SU-DHL-6 (cell line): ENCODE results near the gene ARHGAP22.

Experiments used
- H2AFZ ChIP-seq: fragments of 200-600 bp; sonication (generic); 2 replicates; pipeline ENCODE4 v1.6.1; 2014; ENCODE audit warnings: low read depth, mild to moderate bottlenecking, moderate library complexity, mixed read lengths, antibody characterized with exemption, low read length; ENCODE audit not compliant: severe bottlenecking
- H3F3A ChIP-seq: fragments of 200-600 bp; shearing (Covaris generic); 2 replicates; pipeline ENCODE4 v1.6.0; 2016; ENCODE audit warnings: antibody characterized with exemption, mild to moderate bottlenecking; ENCODE audit not compliant: insufficient read depth
- H3K27ac ChIP-seq: fragments of 200-600 bp; sonication (generic); 2 replicates; pipeline ENCODE4 v1.5.1; 2016; ENCODE audit warnings: low read depth, mild to moderate bottlenecking, low read length, moderate library complexity, mixed read lengths
- H3K27me3 ChIP-seq: fragments of 200-600 bp; sonication (generic), shearing (Covaris generic); 2 replicates; pipeline ENCODE4 v1.6.0; 2014; ENCODE audit warnings: mild to moderate bottlenecking, low read length
- H3K36me3 ChIP-seq: fragments of 200-600 bp; sonication (generic); 2 replicates; pipeline ENCODE4 v1.6.1; 2014; ENCODE audit warnings: mild to moderate bottlenecking, low read length, mixed read lengths
- H3K4me2 ChIP-seq: fragments of 300-600, 200-600 bp; shearing (Covaris generic), sonication (generic); 2 replicates; pipeline ENCODE4 v1.6.0; 2014; ENCODE audit warnings: low read length, low read depth, mild to moderate bottlenecking; ENCODE audit not compliant: poor library complexity, severe bottlenecking
- H3K4me3 ChIP-seq: fragments of 200-600 bp; sonication (generic); 2 replicates; pipeline ENCODE4 v1.5.1; 2014; ENCODE audit warnings: antibody characterized with exemption, low read length, mild to moderate bottlenecking, mixed read lengths; ENCODE audit not compliant: insufficient read depth, poor library complexity, severe bottlenecking
- H3K79me2 ChIP-seq: fragments of 200-600 bp; sonication (generic); 2 replicates; pipeline ENCODE4 v1.6.1; 2014; ENCODE audit warnings: mild to moderate bottlenecking, low read length, moderate library complexity; ENCODE audit not compliant: insufficient read depth
- H3K9ac ChIP-seq: fragments of 200-600 bp; sonication (generic); 2 replicates; pipeline ENCODE4 v1.7.0; 2014; ENCODE audit warnings: mild to moderate bottlenecking, low read length
- H3K9me2 ChIP-seq: fragments of 200-600 bp; sonication (generic); replicated peaks from 2 replicates; pipeline ENCODE4 v1.6.1; 2014; ENCODE audit warnings: low read length; ENCODE audit not compliant: insufficient read depth
- H3K9me3 ChIP-seq: fragments of 200-600 bp; sonication (generic); 2 replicates; pipeline ENCODE4 v1.6.1; 2014; ENCODE audit warnings: low read length, mixed read lengths; ENCODE audit not compliant: insufficient read depth
- H4K20me1 ChIP-seq: fragments of 200-600 bp; sonication (generic); 2 replicates; pipeline ENCODE4 v1.6.1; 2014; ENCODE audit warnings: low read depth, mild to moderate bottlenecking, antibody characterized with exemption, low read length, moderate library complexity, mixed read lengths
- EZH2phosphoT487 ChIP-seq: fragments of 200-600 bp; sonication (generic), shearing (Covaris generic); conservative IDR thresholded peaks from 2 replicates; pipeline ENCODE4 v1.6.1; 2018; ENCODE audit warnings: mild to moderate bottlenecking, antibody characterized with exemption, low read length, moderate library complexity, mixed read lengths
- TF ChIP-seq, protein P1 (sequence below): fragments of 200-600 bp; sonication (generic); IDR thresholded peaks from one replicate; pipeline ENCODE4 v1.5.1; 2017; ENCODE audit warnings: antibody characterized with exemption, mild to moderate bottlenecking, low read length, moderate library complexity; ENCODE audit not compliant: insufficient read depth, poor library complexity, severe bottlenecking

ARHGAP22 gene

DNA sequence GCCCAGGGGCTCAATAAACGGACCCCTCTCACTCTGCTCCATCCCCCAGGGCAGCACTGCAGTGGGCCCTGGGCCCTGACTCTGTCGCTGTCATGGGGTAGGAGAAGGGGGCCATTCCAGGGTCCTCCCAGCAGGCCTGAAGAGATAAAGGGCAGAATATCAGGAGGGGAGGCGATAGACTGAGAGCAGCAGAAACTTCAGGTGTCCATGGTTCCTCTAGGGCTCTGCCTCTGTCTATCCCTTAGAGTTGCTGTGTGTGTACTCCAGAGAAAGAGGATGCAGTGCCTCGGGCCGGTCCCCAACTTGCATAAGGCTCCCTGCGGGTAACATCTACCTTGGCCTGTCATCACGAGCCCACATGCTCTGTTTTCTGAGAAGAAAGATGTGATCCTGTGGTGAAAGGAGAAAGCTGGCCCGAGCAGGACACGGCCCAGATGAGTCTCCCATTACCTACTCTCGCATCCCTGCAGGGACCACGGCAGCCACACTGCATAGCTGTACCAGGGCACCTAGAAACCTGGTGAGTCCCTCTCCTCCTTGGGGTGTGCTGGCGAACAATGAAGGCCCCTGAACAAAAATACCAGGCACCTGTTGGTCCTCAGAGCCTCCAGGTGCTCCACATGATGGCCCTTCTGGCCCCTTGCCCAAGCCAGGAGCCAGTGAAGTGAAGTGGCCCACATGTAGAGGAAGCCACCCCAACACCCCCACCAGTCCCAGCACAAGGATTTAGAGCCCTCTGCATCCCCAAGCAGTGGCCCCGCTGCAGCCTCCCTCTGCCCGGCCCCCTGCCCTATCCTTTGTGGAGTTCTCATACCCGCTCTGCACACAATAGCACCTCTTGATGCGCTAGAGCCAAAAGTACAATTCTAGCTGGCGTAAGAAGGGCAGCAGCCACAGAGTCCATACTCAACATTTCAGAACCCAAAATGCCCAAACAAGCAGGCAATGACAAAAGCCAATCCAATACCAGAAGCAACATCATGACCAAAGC lies 106.8 kb downstream of the ARHGAP22 start:
- no peaks in the 10 kb centered on the region for H3K27me3 ChIP-seq
- no peaks in the 10 kb centered on the region for H3K79me2 ChIP-seq
- H3K9me2 ChIP-seq, result no peaks in the 10 kb centered on the region
- H3K9me3 ChIP-seq, result no peaks in the 10 kb centered on the region
- no peaks in the 10 kb centered on the region for H4K20me1 ChIP-seq
- no peak overlapping the region for H2AFZ ChIP-seq
- no peaks in the 10 kb centered on the region for H3F3A ChIP-seq
- no peaks in the 10 kb centered on the region for H3K36me3 ChIP-seq
- no peak overlapping the region for H3K9ac ChIP-seq
- TF ChIP-seq, protein P1, sequence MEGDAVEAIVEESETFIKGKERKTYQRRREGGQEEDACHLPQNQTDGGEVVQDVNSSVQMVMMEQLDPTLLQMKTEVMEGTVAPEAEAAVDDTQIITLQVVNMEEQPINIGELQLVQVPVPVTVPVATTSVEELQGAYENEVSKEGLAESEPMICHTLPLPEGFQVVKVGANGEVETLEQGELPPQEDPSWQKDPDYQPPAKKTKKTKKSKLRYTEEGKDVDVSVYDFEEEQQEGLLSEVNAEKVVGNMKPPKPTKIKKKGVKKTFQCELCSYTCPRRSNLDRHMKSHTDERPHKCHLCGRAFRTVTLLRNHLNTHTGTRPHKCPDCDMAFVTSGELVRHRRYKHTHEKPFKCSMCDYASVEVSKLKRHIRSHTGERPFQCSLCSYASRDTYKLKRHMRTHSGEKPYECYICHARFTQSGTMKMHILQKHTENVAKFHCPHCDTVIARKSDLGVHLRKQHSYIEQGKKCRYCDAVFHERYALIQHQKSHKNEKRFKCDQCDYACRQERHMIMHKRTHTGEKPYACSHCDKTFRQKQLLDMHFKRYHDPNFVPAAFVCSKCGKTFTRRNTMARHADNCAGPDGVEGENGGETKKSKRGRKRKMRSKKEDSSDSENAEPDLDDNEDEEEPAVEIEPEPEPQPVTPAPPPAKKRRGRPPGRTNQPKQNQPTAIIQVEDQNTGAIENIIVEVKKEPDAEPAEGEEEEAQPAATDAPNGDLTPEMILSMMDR, result no peak
- no peak for TF ChIP-seq EZH2phosphoT487
- no peak overlapping the region for H3K27ac ChIP-seq
- H3K4me2 ChIP-seq, result no peak overlapping the region
- no peak overlapping the region for H3K4me3 ChIP-seq

DNA sequence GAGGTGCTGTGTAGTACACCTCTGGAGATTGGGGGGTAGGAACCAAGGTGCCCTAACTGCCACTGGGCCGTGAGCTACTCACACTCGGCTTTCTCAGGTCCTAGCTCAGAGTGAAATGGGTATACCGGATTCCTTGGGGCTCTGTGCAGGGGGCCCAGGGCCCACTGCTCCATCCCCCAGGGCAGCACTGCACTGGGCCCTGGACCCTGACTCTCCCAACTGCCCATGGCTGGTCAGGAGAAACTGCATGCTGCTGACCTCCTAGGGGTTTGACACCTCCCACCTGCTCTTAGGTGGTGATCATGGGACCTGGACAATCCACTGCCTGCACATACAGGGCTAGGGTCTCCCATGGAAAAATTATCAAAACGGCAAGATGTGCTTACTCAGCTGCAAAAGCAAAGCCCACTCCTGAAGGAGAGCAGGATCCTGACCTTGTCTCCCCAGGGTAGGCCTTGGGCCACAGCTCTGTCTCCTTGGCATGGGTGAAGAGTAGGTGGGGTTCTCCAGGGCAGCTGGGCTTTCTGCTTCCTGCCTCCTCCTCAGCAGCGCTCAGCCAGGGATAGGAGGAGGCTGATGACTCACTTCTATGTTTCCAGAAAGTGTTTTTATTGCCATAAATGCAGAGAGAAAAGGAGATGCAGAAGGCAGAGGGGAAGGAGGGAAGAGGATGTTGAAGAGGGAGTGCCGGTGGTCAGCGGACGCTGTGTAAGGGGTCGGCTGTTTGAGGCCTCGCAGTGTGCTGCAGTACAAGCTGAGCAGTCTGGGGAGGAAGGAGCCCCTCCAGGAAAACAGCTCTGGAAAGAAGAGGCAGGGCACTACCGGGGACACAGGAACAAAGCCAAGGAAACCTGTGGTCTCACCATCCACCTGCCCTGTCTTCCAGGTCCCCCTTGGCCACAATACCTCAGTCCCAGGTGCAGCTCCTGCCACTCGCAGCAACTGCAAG lies 107.8 kb downstream of the ARHGAP22 start:
- Histone ChIP-seq H3K79me2 (no peaks in the 10 kb centered on the region), H3K27me3 (no peaks in the 10 kb centered on the region), H2AFZ (no peak overlapping the region), H3K9ac (no peak overlapping the region), H4K20me1 (no peaks in the 10 kb centered on the region), H3K4me2 (no peak overlapping the region), H3K4me3 (no peak overlapping the region), H3K27ac (no peak overlapping the region), H3K36me3 (no peaks in the 10 kb centered on the region), H3K9me3 (no peaks in the 10 kb centered on the region), H3F3A (no peaks in the 10 kb centered on the region), H3K9me2 (no peaks in the 10 kb centered on the region)
- TF ChIP-seq EZH2phosphoT487, result no peak
- TF ChIP-seq, protein P1, result no peak

DNA sequence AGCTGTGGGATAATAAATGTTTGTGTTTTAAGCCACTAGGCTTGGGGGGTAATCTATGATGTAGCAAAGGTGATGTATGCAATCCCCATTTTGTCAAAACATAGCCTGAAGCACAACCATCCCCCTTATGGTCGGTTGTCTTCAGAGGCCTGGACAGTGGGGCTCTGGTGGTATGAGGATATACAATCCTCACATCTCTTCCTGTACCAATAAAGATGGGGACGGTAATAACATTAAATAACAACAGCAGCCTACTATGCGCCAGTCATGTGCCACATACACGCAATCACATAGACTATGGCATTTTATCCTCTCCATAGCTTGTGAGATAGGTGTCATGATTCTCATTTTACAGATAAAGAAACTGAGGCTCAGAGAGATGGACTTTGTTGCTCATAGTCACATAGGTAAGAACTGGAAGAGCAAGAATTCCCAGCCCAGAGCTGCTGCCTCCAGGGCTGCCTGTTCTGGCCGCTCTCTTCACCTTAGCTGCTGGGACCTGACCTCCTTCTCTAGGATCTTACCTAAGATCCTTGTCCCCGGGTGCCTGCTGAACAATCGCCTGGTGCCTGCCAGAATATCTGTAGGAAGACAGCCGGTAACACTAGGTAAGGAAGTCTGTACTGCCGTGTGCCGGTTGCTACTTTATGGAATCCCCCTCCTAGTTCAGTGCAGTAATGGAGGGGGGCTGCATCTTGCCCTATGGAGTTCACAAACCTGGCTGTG lies 108.6 kb downstream of the ARHGAP22 start:
- no peak overlapping the region for H3K9ac ChIP-seq
- H3K79me2 ChIP-seq, result no peaks in the 10 kb centered on the region
- no peak for TF ChIP-seq EZH2phosphoT487
- TF ChIP-seq, protein P1, result no peak

More for the DNA sequence above, 108.6 kb downstream of the ARHGAP22 start:
- Histone ChIP-seq H3K4me2 (no peak overlapping the region), H3K27me3 (no peaks in the 10 kb centered on the region), H3K4me3 (no peak overlapping the region), H2AFZ (no peak overlapping the region), H4K20me1 (no peaks in the 10 kb centered on the region), H3F3A (no peaks in the 10 kb centered on the region), H3K9me3 (no peaks in the 10 kb centered on the region), H3K36me3 (no peaks in the 10 kb centered on the region), H3K27ac (no peak overlapping the region), H3K9me2 (no peaks in the 10 kb centered on the region)
